ENCODE results near the gene TMEM223. TPM values are rescaled to one million over a fixed set of nuclear protein-coding genes. Genes with fewer than 3 reads are reported as not detected.
"Not testable (repeated sequence)": the region's sequence is repeated elsewhere in the genome, so short reads cannot be mapped to it uniquely, and the experiment has no call there.

The TMEM223 gene
- total RNA-seq, 1 donor from 2014 or later: 58.9 TPM

GRCh38 chr11:62752994-62753735 lies 38.6 kb downstream of the TMEM223 start:
- DNase-seq (ENCODE audit: low read depth): no peak
- no peak for TF ChIP-seq CTCF (conservative IDR thresholded peaks at IDR 0.05; ENCODE audit: low read depth, low read length)
- H3K4me3 ChIP-seq (ENCODE audit: low read depth, low read length): peak overlapping the region; percentile 75

GRCh38 chr11:62752177-62752785 lies 39.5 kb downstream of the TMEM223 start:
- no peak for DNase-seq (ENCODE audit: low read depth)
- no peak overlapping the region for H3K4me3 ChIP-seq (ENCODE audit: low read depth, low read length)
- TF ChIP-seq CTCF (conservative IDR thresholded peaks at IDR 0.05; ENCODE audit: low read depth, low read length): no peak

- not testable (repeated sequence) for DNase-seq (ENCODE audit: low read depth); H3K4me3 ChIP-seq (ENCODE audit: low read depth, low read length)
Measured at GRCh38 chr11:62749931-62750330, 41.9 kb downstream of the TMEM223 start.

- H3K4me3 ChIP-seq (ENCODE audit: low read depth, low read length): no peak overlapping the region
- no peak for TF ChIP-seq CTCF (conservative IDR thresholded peaks at IDR 0.05; ENCODE audit: low read depth, low read length)
- DNase-seq (ENCODE audit: low read depth): no peak
Measured at GRCh38 chr11:62747475-62748160, 44.2 kb downstream of the TMEM223 start.

Other genes starting within 250 kb of the TMEM223 start
- 198 and 296 TPM in 2 replicates for gene AHNAK, start 245.2 kb downstream of the TMEM223 start, total RNA-seq
- 2,115 and 2,170 TPM in 2 replicates for gene EEF1G, start 218.1 kb downstream of the TMEM223 start, total RNA-seq
- gene TUT1, start 200.5 kb downstream of the TMEM223 start, total RNA-seq: 9.4 and 10.1 TPM in 2 replicates
- gene MTA2, start 190.1 kb downstream of the TMEM223 start, total RNA-seq: 109 and 153 TPM in 2 replicates
- 29.7 and 31.8 TPM in 2 replicates for gene EML3, start 179.2 kb downstream of the TMEM223 start, total RNA-seq
- gene ROM1, start 178.7 kb downstream of the TMEM223 start, total RNA-seq: 1.2 and 1.4 TPM in 2 replicates
- gene B3GAT3, start 170.0 kb downstream of the TMEM223 start, total RNA-seq: 43.6 and 67.7 TPM in 2 replicates
- gene GANAB, start 145.4 kb downstream of the TMEM223 start, total RNA-seq: 191 and 281 TPM in 2 replicates
- 19.4 and 26.5 TPM in 2 replicates for gene INTS5, start 138.7 kb downstream of the TMEM223 start, total RNA-seq
- gene C11orf98, start 126.8 kb downstream of the TMEM223 start, total RNA-seq: 125 and 129 TPM in 2 replicates
- gene CSKMT, start 126.7 kb downstream of the TMEM223 start, total RNA-seq: 21.0 and 26.3 TPM in 2 replicates
- 18.6 and 27.9 TPM in 2 replicates for gene UQCC3, start 120.3 kb downstream of the TMEM223 start, total RNA-seq
- 2.2 and 3.0 TPM in 2 replicates for gene LBHD1, start 119.7 kb downstream of the TMEM223 start, total RNA-seq
- 162 and 235 TPM in 2 replicates for gene UBXN1, start 112.9 kb downstream of the TMEM223 start, total RNA-seq
- not detected in 2 replicates for gene LRRN4CL, start 102.5 kb downstream of the TMEM223 start, total RNA-seq
- gene BSCL2, start 84.6 kb downstream of the TMEM223 start, total RNA-seq: 42.1 and 96.6 TPM in 2 replicates
- gene GNG3, start 84.3 kb downstream of the TMEM223 start, total RNA-seq: not detected in 2 replicates
- 8.0 and 8.5 TPM in 2 replicates for gene HNRNPUL2, start 64.5 kb downstream of the TMEM223 start, total RNA-seq
- gene TTC9C, start 63.5 kb downstream of the TMEM223 start, total RNA-seq: 35.7 and 39.1 TPM in 2 replicates
- 10.6 and 16.8 TPM in 2 replicates for gene ZBTB3, start 37.8 kb downstream of the TMEM223 start, total RNA-seq
- gene POLR2G, start 30.4 kb downstream of the TMEM223 start, total RNA-seq: 88.2 and 137 TPM in 2 replicates
- 12.4 and 26.8 TPM in 2 replicates for gene TAF6L, start 20.6 kb downstream of the TMEM223 start, total RNA-seq
- gene TMEM179B, start 4.6 kb downstream of the TMEM223 start, total RNA-seq: 52.8 and 97.7 TPM in 2 replicates
- gene NXF1, start 13.4 kb upstream of the TMEM223 start, total RNA-seq: 49.4 and 56.3 TPM in 2 replicates
- 21.2 and 28.6 TPM in 2 replicates for gene STX5, start 40.0 kb upstream of the TMEM223 start, total RNA-seq
- gene TEX54, start 40.8 kb upstream of the TMEM223 start, total RNA-seq: not detected in 2 replicates
- gene WDR74, start 47.6 kb upstream of the TMEM223 start, total RNA-seq: 55.3 and 87.4 TPM in 2 replicates
- 97.4 and 219 TPM in 2 replicates for gene SLC3A2, start 88.9 kb upstream of the TMEM223 start, total RNA-seq
- not detected in 2 replicates for gene CHRM1, start 129.4 kb upstream of the TMEM223 start, total RNA-seq
- not detected in 2 replicates for gene SLC22A6, start 193.0 kb upstream of the TMEM223 start, total RNA-seq
- gene SLC22A8, start 223.8 kb upstream of the TMEM223 start, total RNA-seq: not detected in 2 replicates